Neural cell (in vitro differentiated cells): Measurements from ENCODE around the gene PIM3.

Experiments used
- EZH2 ChIP-seq: fragments of 200-600, 300-800 bp; shearing (Covaris generic), sonication (generic); IDR thresholded peaks from 2 replicates; pipeline ENCODE4 v1.6.1; 2014; ENCODE audit warnings: antibody characterized with exemption, low read length, borderline replicate concordance, mild to moderate bottlenecking; ENCODE audit not compliant: insufficient read depth, poor library complexity, severe bottlenecking
- TAF1 ChIP-seq: IDR thresholded peaks from 2 replicates; pipeline ENCODE4 v1.6.1; 2012; ENCODE audit warnings: low read depth

GRCh38 chr22:49962751-49963646 is 2.4 kb downstream of the PIM3 start:
- TF ChIP-seq TAF1 (no peak), EZH2 (no peak)
